Neutrophil (primary cell): ENCODE data around the gene MRS2.

Experiments
- H3K27ac ChIP-seq: fragments of 200-600 bp; sonication (generic); 2 replicates; pipeline ENCODE4 v1.5.1; 2016; ENCODE audit warnings: mild to moderate bottlenecking, moderate library complexity
- H3K27me3 ChIP-seq: fragments of 200-600 bp; sonication (generic); 2 replicates; pipeline ENCODE4 v1.6.0; 2016; ENCODE audit warnings: mild to moderate bottlenecking
- H3K36me3 ChIP-seq: fragments of 200-600 bp; sonication (generic); 2 replicates; pipeline ENCODE4 v1.5.1; 2017
- H3K4me1 ChIP-seq, 2 experiments: fragments of 200-600 bp in 1 of 2; sonication (generic) in 1 of 2; 1 replicate in 1 of 2; 2 replicates in 1 of 2; pipeline versions ENCODE4 v1.5.1 to v1.6.1; 2013 to 2016; ENCODE audit warnings: low read depth in 1 of 2, low read length in 1 of 2, mild to moderate bottlenecking in 1 of 2, moderate library complexity in 1 of 2; ENCODE audit not compliant: control insufficient read depth in 1 of 2, insufficient read depth in 1 of 2
- H3K4me3 ChIP-seq, 2 experiments: fragments of 200-600 bp in 1 of 2; sonication (generic) in 1 of 2; 1 replicate in 1 of 2; 2 replicates in 1 of 2; pipeline ENCODE4 v1.5.1; 2013 to 2016; ENCODE audit warnings: low read depth in 1 of 2, low read length in 1 of 2, mild to moderate bottlenecking in 1 of 2, moderate library complexity in 1 of 2
- H3K9me3 ChIP-seq: fragments of 200-600 bp; sonication (generic); 2 replicates; pipeline ENCODE4 v1.5.1; 2016
- CTCF ChIP-seq: fragments of 200-600 bp; sonication (generic); IDR thresholded peaks from 2 replicates; pipeline ENCODE4 v1.5.1; 2016; ENCODE audit warnings: antibody characterized with exemption

MRS2 gene

GRCh38 chr6:24419526-24419925 lies 16.8 kb downstream of the MRS2 start:
- H3K4me1 ChIP-seq, result no peaks in the 10 kb centered on the region
- H3K36me3 ChIP-seq, result peaks cover 96% of the 10 kb centered on the region
- H3K4me3 ChIP-seq, result no peak overlapping the region
- no peaks in the 10 kb centered on the region for H3K27me3 ChIP-seq
- H3K27ac ChIP-seq, result no peak overlapping the region
- no peak for TF ChIP-seq CTCF
- no peaks in the 10 kb centered on the region for H3K9me3 ChIP-seq

DNA sequence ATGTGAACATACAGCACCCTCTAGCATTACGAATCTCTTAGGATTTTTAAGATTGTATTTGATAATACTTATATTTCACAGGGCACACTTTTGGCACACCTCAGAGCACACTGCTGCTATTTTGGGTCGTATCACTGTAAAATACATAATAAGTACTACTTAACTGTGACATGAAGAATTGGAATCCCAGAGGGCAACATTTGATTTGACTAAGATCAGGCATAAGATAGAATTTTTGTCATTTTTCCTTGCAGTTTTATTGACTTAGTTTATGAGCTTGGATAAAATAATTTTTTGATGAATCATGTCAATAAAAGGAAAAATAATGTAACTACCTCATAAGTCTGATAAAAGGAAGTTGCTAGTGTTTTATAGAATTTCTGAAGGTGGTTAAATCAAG lies 22.4 kb downstream of the MRS2 start:
- H3K36me3 ChIP-seq, result peaks cover 48% of the 10 kb centered on the region
- H3K4me3 ChIP-seq, result no peak overlapping the region
- H3K27ac ChIP-seq, result no peak overlapping the region

GRCh38 chr6:24426729-24427446 lies 24.2 kb downstream of the MRS2 start:
- Histone ChIP-seq H3K27me3 (no peaks in the 10 kb centered on the region), H3K9me3 (no peaks in the 10 kb centered on the region), H3K27ac (no peak overlapping the region), H3K4me1 (peaks cover 9 to 10% of the 10 kb centered on the region in 2 experiments), H3K36me3 (peaks cover 34% of the 10 kb centered on the region), H3K4me3 (no peak overlapping the region)
- no peak for TF ChIP-seq CTCF

More for the DNA sequence above, 22.4 kb downstream of the MRS2 start:
- H3K4me1 ChIP-seq, result peaks cover 9 to 10% of the 10 kb centered on the region in 2 experiments
- no peaks in the 10 kb centered on the region for H3K27me3 ChIP-seq
- H3K9me3 ChIP-seq, result no peaks in the 10 kb centered on the region
- no peak for TF ChIP-seq CTCF

DNA sequence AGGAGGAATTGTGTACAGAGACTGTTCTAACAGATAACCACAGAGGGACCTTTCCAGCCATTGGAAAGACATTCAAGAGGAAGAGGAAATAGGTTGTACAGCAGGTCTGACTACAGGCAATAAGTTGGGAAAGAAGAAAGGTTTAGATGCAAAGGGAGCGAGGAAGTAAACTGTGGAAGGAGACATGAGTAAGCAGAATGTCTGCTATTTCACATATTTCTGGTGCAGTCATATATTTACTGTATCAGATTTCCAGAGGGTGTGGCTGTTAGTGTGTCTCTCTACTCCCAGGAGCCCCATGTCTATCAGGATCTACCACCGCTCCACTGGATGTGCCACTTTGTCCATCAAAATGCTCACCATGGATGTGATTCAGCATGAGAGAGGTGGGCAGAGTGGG lies 25.9 kb downstream of the MRS2 start:
- H3K4me1 ChIP-seq, result peaks cover 9 to 10% of the 10 kb centered on the region in 2 experiments
- peaks cover 17% of the 10 kb centered on the region for H3K36me3 ChIP-seq
- no peak for TF ChIP-seq CTCF
- no peak overlapping the region for H3K27ac ChIP-seq
- no peaks in the 10 kb centered on the region for H3K9me3 ChIP-seq
- H3K27me3 ChIP-seq, result no peaks in the 10 kb centered on the region
- no peak overlapping the region for H3K4me3 ChIP-seq

- Histone ChIP-seq H3K27me3 (no peaks in the 10 kb centered on the region), H3K4me3 (no peak overlapping the region), H3K9me3 (no peaks in the 10 kb centered on the region), H3K27ac (no peak overlapping the region), H3K36me3 (peaks cover 11% of the 10 kb centered on the region), H3K4me1 (peaks cover 9 to 10% of the 10 kb centered on the region in 2 experiments)
- no peak for TF ChIP-seq CTCF
These were observed 26.4 kb downstream of the MRS2 start for GRCh38 chr6:24429146-24429545.
